Heart right ventricle (tissue), 16 donors: ENCODE results near the gene POLD1. TPM values are rescaled to one million over a fixed set of nuclear protein-coding genes. Genes with fewer than 3 reads are reported as not detected.

Source experiments
- ATAC-seq, 8 donors: fragments of 200-7000 bp; cut with Tn5 transposase; one replicate each; pipeline ENCODE4 v1.9.1; 2020; ENCODE audit warnings: mild to moderate bottlenecking in 8 of 8, moderate library complexity in 8 of 8, moderate number of reproducible peaks in 1 of 8
- DNase-seq, 2 donors: peaks; one replicate each; pipeline ENCODE4 v3.0.0-alpha.2; 2020
- H3K27ac ChIP-seq, 10 donors: fragments of 200-600 bp; sonication (generic) in 2 of 10; one replicate each; pipeline versions ENCODE4 v1.5.0 to v1.8.0; 2020 to 2022; ENCODE audit warnings: mild to moderate bottlenecking in 3 of 10
- H3K27me3 ChIP-seq, 7 donors: fragments of 200-600 bp; one replicate each; pipeline ENCODE4 v1.8.0; 2021 to 2022; ENCODE audit warnings: mild to moderate bottlenecking in 2 of 7
- H3K36me3 ChIP-seq, 9 donors: fragments of 200-600 bp; sonication (generic) in 1 of 9; one replicate each; pipeline versions ENCODE4 v1.5.0 to v1.8.0; 2020 to 2022; ENCODE audit warnings: mild to moderate bottlenecking in 2 of 9
- H3K4me1 ChIP-seq, 9 donors: fragments of 200-600 bp; sonication (generic) in 1 of 9; one replicate each; pipeline versions ENCODE4 v1.5.0 to v1.8.0; 2020 to 2022; ENCODE audit warnings: mild to moderate bottlenecking in 4 of 9
- H3K4me3 ChIP-seq, 10 donors: fragments of 200-600 bp; sonication (generic) in 2 of 10; one replicate each; pipeline versions ENCODE4 v1.5.0 to v1.8.0; 2020 to 2022; ENCODE audit warnings: mild to moderate bottlenecking in 7 of 10, moderate library complexity in 2 of 10
- H3K9me3 ChIP-seq, 11 donors: fragments of 200-600 bp in 10 of 11; sonication (generic) in 2 of 11; one replicate each; pipeline versions ENCODE4 v1.5.0 to v1.8.0; 2013 to 2022; ENCODE audit warnings: mild to moderate bottlenecking in 2 of 11, control low read depth in 1 of 11, moderate library complexity in 1 of 11
- WGBS, 2 donors: extraction: QIAGEN DNeasy Blood & Tissue Kit; methylation state at CpG; one replicate each; pipeline ENCODE4 v1.1.7; 2013; ENCODE audit warnings: inconsistent platforms in 1 of 2; 5-methylcytosine and 5-hydroxymethylcytosine counted together
- intact Hi-C, 10 donors: fragments of 100-400 bp; cut with DNase I; formaldehyde crosslinking; loops; one replicate each; pipeline versions ENCODE4 v1.11.1 to v1.14.2; 2022
- polyA plus RNA-seq, 2 donors: library from polyadenylated mRNA; stranded (reverse); fragments of 200-250 nt; gene quantifications; one replicate each; pipeline ENCODE4 v1.2.3, GENCODE V29; 2013
- total RNA-seq, 10 donors: library from RNA; stranded (reverse); fragmentation: NEBNext Ultra II Directional in 3 of 10; extraction: Animal tissue kit (Norgen Biotek cat#: 25700) in 3 of 10; gene quantifications; one replicate each; pipeline versions ENCODE4 v1.2.1 to v1.2.4, GENCODE V29; 2021 to 2023
- TF ChIP-seq, protein P1 (sequence below), 9 donors: fragments of 200-600 bp; sonication (generic) in 2 of 9; IDR thresholded peaks; one replicate each; pipeline versions ENCODE4 v1.5.0 to v1.8.0; 2021 to 2022; ENCODE audit warnings: antibody characterized with exemption in 9 of 9, mild to moderate bottlenecking in 5 of 9, moderate library complexity in 1 of 9
- donor health status: Arrhythmogenic right ventricular cardiomyopathy.
- donor health status: ischemic (EF 13 %, LVEDD 7.1; RV severe dilation, severe dysfunction).
- donor health status: healthy with polysubstance abuse.
- donor health status: DM: no; HTN: yes; CAD: no.
- donor health status: DM: no; HTN: no; CAD: no.
- donor health status: ischemic (EF 25% LVEDD 6.9; RV normal size, moderate dysfunction).
- donor health status: ischemic (EF 25% LVEDD 5.7; RV mildly dilated, moderate dysfunction).
- donor health status: healthy.
- donor health status: DM: yes; HTN: yes; CAD: no.
- donor health status: Ischemic cardiomyopathy.
- donor health status: ischemic (EF 35%, LVEDD 5.7; RV mildly dilated, moderate dysfunction).
- donor health status: nonischemic (EF 11% LVEDD 7.7; RV severe dilation, severe dysfunction).
- donor health status: DM: yes; HTN: yes; CAD: no.
- donor health status: PGD.
- donor health status: ischemic (EF 29% LVEDD 5.4; RV normal size, mild dysfunction).
- donor health status: nonischemic (EF 23%, LVEDD 6.1; RV moderate dilation, normal function).

The POLD1 gene
- total and polyA plus RNA-seq, 12 donors, result 4.2 to 28.3 (median 11.3) TPM

DNA sequence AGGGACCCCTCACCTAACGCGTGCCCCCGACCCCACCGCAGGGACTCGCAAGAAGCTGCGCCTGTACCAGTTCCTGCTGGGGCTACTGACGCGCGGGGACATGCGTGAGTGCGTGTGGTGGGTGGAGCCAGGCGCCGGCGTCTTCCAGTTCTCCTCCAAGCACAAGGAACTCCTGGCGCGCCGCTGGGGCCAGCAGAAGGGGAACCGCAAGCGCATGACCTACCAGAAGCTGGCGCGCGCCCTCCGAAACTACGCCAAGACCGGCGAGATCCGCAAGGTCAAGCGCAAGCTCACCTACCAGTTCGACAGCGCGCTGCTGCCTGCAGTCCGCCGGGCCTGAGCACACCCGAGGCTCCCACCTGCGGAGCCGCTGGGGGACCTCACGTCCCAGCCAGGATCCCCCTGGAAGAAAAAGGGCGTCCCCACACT is 43.9 kb downstream of the POLD1 start:
- Histone ChIP-seq H3K4me3 (peak overlapping the region in 9 of 10 donors; percentile 3 to 39 (median 33)), H3K27ac (peak overlapping the region in 6 of 10 donors; percentile 21 to 88 (median 33)), H3K4me1 (peaks cover 0 to 31% (median 20%) of the 10 kb centered on the region in 9 donors), H3K27me3 (peaks cover 0 to 29% (median 16%) of the 10 kb centered on the region in 7 donors), H3K9me3 (no peaks in the 10 kb centered on the region), H3K36me3 (no peaks in the 10 kb centered on the region)
- intact Hi-C loops, result no loop called here
- TF ChIP-seq, protein P1, sequence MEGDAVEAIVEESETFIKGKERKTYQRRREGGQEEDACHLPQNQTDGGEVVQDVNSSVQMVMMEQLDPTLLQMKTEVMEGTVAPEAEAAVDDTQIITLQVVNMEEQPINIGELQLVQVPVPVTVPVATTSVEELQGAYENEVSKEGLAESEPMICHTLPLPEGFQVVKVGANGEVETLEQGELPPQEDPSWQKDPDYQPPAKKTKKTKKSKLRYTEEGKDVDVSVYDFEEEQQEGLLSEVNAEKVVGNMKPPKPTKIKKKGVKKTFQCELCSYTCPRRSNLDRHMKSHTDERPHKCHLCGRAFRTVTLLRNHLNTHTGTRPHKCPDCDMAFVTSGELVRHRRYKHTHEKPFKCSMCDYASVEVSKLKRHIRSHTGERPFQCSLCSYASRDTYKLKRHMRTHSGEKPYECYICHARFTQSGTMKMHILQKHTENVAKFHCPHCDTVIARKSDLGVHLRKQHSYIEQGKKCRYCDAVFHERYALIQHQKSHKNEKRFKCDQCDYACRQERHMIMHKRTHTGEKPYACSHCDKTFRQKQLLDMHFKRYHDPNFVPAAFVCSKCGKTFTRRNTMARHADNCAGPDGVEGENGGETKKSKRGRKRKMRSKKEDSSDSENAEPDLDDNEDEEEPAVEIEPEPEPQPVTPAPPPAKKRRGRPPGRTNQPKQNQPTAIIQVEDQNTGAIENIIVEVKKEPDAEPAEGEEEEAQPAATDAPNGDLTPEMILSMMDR (IDR thresholded peaks at IDR 0.05), result no peak
- ATAC-seq, result peak; percentile 37 to 82 (median 68)
- WGBS, 2 donors, result 3 to 7% methylated on average over 38 of the region's 38 CpGs
- DNase-seq, result peak; percentile 80 to 85

DNA sequence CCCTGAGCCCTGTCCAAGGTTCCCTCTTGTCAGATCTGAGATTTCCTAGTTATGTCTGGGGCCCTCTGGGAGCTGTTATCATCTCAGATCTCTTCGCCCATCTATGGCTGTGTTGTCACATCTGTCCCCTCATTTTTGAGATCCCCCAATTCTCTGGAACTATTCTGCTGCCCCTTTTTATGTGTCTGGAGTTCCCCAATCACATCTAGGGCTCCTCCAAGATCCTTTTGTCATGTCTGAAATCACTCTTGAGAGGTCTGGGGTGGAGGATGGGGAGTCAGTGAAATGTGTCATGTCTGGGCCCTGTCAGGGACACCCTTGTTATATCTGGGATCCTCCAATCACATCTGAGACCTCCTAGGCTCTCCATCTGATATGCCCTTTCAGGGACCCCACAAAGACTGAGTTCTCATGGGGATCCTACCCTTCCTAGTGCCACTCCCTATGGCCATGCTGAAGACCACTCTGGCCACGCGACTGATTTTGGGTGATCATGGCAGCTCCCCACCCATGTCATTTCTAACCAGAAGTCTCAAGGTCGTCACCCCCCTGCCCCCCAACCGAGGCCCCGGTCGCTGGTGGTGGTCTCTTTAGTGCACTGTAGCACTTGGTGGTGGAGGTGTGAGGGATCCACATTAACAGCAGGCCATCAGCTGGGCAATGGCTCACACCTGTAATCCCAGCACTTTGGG is 44.8 kb downstream of the POLD1 start:
- Histone ChIP-seq H3K9me3 (no peaks in the 10 kb centered on the region), H3K36me3 (no peaks in the 10 kb centered on the region), H3K27me3 (peaks cover 0 to 38% (median 14%) of the 10 kb centered on the region in 7 donors), H3K4me1 (peaks cover 0 to 31% (median 20%) of the 10 kb centered on the region in 9 donors), H3K27ac (peak overlapping the region in 1 of 10 donors; percentile 88), H3K4me3 (no peak overlapping the region)
- 78 to 88% methylated on average over 7 of the region's 7 CpGs for WGBS, 2 donors
- TF ChIP-seq, protein P1 (IDR thresholded peaks at IDR 0.05), result no peak
- intact Hi-C loops, result no loop called here
- ATAC-seq (no peak), DNase-seq (no peak)

DNA sequence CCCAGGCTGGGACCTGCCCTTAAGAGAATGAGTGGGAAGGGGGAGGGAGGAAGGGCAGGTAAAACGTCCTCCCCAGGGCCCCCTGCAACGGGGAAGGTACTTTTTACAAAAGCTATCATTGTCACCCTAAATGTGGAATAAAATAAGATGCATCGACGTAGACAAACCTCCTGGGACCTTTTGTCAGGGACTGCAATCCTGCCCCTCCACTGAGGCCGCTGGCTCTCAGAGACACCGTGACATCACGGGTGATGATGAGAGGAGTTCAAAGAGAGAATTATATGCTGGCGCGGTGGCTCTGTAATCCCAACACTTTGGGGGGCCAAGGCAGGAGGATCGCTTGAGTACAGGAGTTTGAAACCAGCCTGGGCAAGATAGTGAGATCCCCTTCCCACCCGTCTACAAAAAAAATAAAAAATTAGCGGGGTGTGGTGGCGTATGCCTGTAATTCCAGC is 46.8 kb downstream of the POLD1 start:
- intact Hi-C loops, result no loop called here
- peaks cover 0 to 46% (median 14%) of the 10 kb centered on the region in 7 donors for H3K27me3 ChIP-seq
- H3K36me3 ChIP-seq, result no peaks in the 10 kb centered on the region
- TF ChIP-seq, protein P1 (IDR thresholded peaks at IDR 0.05), result no peak
- peak overlapping the region in 6 of 10 donors; percentile 60 to 92 (median 70) for H3K27ac ChIP-seq
- no peak for ATAC-seq
- peaks cover 0 to 31% (median 20%) of the 10 kb centered on the region in 9 donors for H3K4me1 ChIP-seq
- H3K9me3 ChIP-seq, result no peaks in the 10 kb centered on the region
- DNase-seq, result no peak
- 18 to 29% methylated on average over 13 of the region's 13 CpGs for WGBS, 2 donors
- peak overlapping the region in 9 of 10 donors; percentile 48 to 74 (median 67) for H3K4me3 ChIP-seq

DNA sequence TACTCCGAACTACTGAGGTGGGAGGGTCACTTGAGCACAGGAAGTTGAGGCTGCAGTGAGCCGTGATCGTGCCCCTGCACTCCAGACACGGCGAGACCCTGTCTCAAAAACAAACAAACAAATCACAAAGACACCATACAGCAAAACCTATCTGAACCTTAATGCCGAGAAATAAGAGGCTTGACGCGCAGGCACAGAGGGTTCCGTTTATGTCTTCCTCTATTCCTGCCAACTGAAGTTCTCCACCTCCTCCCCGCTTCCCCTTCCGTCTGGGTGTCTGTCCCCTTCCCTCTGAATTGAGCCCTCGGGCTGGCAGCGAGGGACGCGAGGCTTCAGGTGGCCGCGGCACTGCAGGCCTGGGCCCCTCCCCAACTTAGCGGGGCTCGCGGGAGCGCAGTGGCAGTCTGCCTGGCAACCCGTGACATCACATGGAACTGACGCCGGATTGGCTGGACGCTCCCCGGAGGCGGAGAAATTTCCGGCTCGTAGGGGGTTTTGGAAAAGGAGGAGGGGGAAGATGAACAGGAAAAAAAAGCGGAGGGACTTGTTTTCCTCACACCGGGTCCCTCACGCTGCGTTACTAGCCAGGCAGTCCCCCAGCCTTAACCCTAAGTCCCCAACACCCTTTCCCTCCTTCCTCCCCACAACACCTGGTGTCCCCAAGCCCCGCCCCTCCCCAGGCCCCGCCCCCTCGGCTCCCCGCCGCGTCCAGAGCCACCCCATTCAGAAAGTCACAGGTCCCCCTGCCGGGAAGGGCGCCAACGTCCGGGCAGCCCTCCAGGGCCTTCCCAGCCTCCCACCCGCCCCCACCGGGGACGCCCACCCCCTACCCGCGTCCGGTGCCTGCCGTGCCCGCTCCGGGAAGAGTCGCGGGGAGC is 47.4 kb downstream of the POLD1 start:
- TF ChIP-seq, protein P1 (IDR thresholded peaks at IDR 0.05), result no peak
- Histone ChIP-seq H3K27me3 (peaks cover 0 to 46% (median 14%) of the 10 kb centered on the region in 7 donors), H3K4me1 (peaks cover 0 to 31% (median 20%) of the 10 kb centered on the region in 9 donors), H3K36me3 (no peaks in the 10 kb centered on the region), H3K27ac (peak overlapping the region in 8 of 10 donors; percentile 3 to 92 (median 66)), H3K4me3 (peak overlapping the region; percentile 48 to 74 (median 68)), H3K9me3 (no peaks in the 10 kb centered on the region)
- WGBS, 2 donors, result 1 to 2% methylated on average over 49 to 54 of the region's 54 CpGs
- peak; percentile 82 to 85 for DNase-seq
- intact Hi-C loops, result no loop called here
- peak; percentile 87 to 95 (median 93) for ATAC-seq
